PC-3 (cell line): ENCODE data around the gene CRELD1. TPM values are rescaled to one million over a fixed set of nuclear protein-coding genes. Genes with fewer than 3 reads are reported as not detected.

Source experiments
- ATAC-seq: fragments of 200-7000 bp; cut with Tn5 transposase; 2 replicates; pipeline ENCODE4 v1.9.1; 2020; ENCODE audit warnings: mild to moderate bottlenecking, moderate library complexity
- BruUV-seq: library from RNA; stranded (reverse); fragments of 400-500 nt; replicated peaks from 2 replicates; lab custom pipeline; 2021; lab: Mats Ljungman, UMichigan
- CTCF ChIA-PET: fragments of 300-600 bp; sonication (Branson Sonifier 250); formaldehyde crosslinking; loops from one replicate; lab custom pipeline; 2022; ENCODE audit warnings: antibody characterized with exemption; lab: Charles Lee
- POLR2A ChIA-PET: fragments of 300-600 bp; sonication (Branson Sonifier 250); formaldehyde crosslinking; loops from one replicate; lab custom pipeline; 2022; ENCODE audit warnings: antibody characterized with exemption; ENCODE audit not compliant: unreplicated experiment; lab: Charles Lee
- DNase-seq: peaks from one replicate; pipeline ENCODE4 v3.0.0-alpha.2; 2015
- H2AFZ ChIP-seq: fragments of 300-600 bp; sonication (generic); 2 replicates; pipeline ENCODE4 v1.6.0; 2016; ENCODE audit warnings: antibody characterized with exemption, low read length
- H3F3A ChIP-seq: fragments of 300-600 bp; sonication (generic); one replicate; pipeline ENCODE4 v1.6.0; 2017; ENCODE audit warnings: antibody characterized with exemption, low read length, control low read depth, mild to moderate bottlenecking; ENCODE audit not compliant: unreplicated experiment
- H3K27ac ChIP-seq: fragments of 300-600 bp; sonication (generic); 2 replicates; pipeline ENCODE4 v1.5.1; 2016; ENCODE audit warnings: mild to moderate bottlenecking, low read length
- H3K27me3 ChIP-seq: fragments of 300-600 bp; sonication (generic); 2 replicates; pipeline ENCODE4 v1.6.1; 2016; ENCODE audit warnings: low read length, mixed read lengths
- H3K36me3 ChIP-seq: fragments of 300-600 bp; sonication (generic); 2 replicates; pipeline ENCODE4 v1.6.1; 2016; ENCODE audit warnings: low read depth, mixed run types, low read length, mixed read lengths
- H3K4me1 ChIP-seq: fragments of 300-600 bp; sonication (generic); 2 replicates; pipeline ENCODE4 v1.5.1; 2016; ENCODE audit warnings: low read length; ENCODE audit not compliant: insufficient read depth
- H3K4me2 ChIP-seq: fragments of 300-600 bp; sonication (generic); 2 replicates; pipeline ENCODE4 v1.6.0; 2016; ENCODE audit warnings: low read length
- H3K4me3 ChIP-seq: fragments of 300-600 bp; sonication (generic); 2 replicates; pipeline ENCODE4 v1.5.1; 2016; ENCODE audit warnings: mild to moderate bottlenecking, low read length, mixed read lengths
- H3K79me2 ChIP-seq: fragments of 300-600 bp; sonication (generic); 2 replicates; pipeline ENCODE4 v1.6.1; 2017; ENCODE audit warnings: low read length, mixed read lengths
- H3K9ac ChIP-seq: fragments of 300-600 bp; sonication (generic); 2 replicates; pipeline ENCODE4 v1.6.0; 2016; ENCODE audit warnings: mild to moderate bottlenecking, low read length
- H3K9me2 ChIP-seq: fragments of 300-600 bp; sonication (generic); replicated peaks from 2 replicates; pipeline ENCODE4 v1.6.1; 2016; ENCODE audit warnings: mixed run types, low read length, mixed read lengths
- H3K9me3 ChIP-seq: fragments of 300-600 bp; sonication (generic); 2 replicates; pipeline ENCODE4 v1.6.1; 2016; ENCODE audit warnings: low read length, mixed read lengths
- H4K20me1 ChIP-seq: fragments of 300-600 bp; sonication (generic); 2 replicates; pipeline ENCODE4 v1.6.1; 2016; ENCODE audit warnings: low read length, mixed read lengths
- CTCF ChIP-seq: fragments of 300-600 bp; sonication (generic); conservative IDR thresholded peaks from 2 replicates; pipeline ENCODE4 v1.5.1; 2017; ENCODE audit warnings: antibody characterized with exemption, low read depth, mild to moderate bottlenecking, low read length
- EZH2 ChIP-seq: fragments of 300-600 bp; sonication (generic); IDR thresholded peaks from one replicate; pipeline ENCODE4 v1.6.1; 2017; ENCODE audit warnings: antibody characterized with exemption, mild to moderate bottlenecking, low read length; ENCODE audit not compliant: unreplicated experiment
- EZH2phosphoT487 ChIP-seq: fragments of 300-600 bp; sonication (generic); IDR thresholded peaks from 2 replicates; pipeline ENCODE4 v1.6.1; 2018; ENCODE audit warnings: mild to moderate bottlenecking, antibody characterized with exemption, low read length, borderline replicate concordance
- intact Hi-C: fragments of 100-400 bp; cut with micrococcal nuclease; formaldehyde crosslinking; loops from 2 replicates; pipeline ENCODE4 v1.9.0; 2023
- total RNA-seq: library from RNA; depleted of rRNA; stranded (reverse); fragments of >200 nt; gene quantifications from 2 replicates; pipeline ENCODE4 v1.2.3, GENCODE V29; 2014

CRELD1 gene
- total RNA-seq, 1 experiment from 2014 or later = 22.0 TPM

- H3K27me3 ChIP-seq = no peaks in the 10 kb centered on the region
- ATAC-seq = peak; percentile 10
- peak overlapping the region; percentile 74 for H3K4me3 ChIP-seq
- no peaks in the 10 kb centered on the region for H4K20me1 ChIP-seq
- H3F3A ChIP-seq = no peaks in the 10 kb centered on the region
- H3K9me3 ChIP-seq = no peaks in the 10 kb centered on the region
- ChIA-PET POLR2A (no interaction called here), CTCF (interaction anchor here (0.6 to 1.0 kb wide), 3 partner anchors 21 to 70 kb away, joined by 3 to 12 read pairs (median 5); no protein-coding TSS in a partner anchor)
- intact Hi-C loops = loop anchor here (5.0 kb wide), 2 partner anchors 32 to 52 kb away; partner anchors contain the start of gene CIDEC
- peak overlapping the region; percentile 94 for H3K9ac ChIP-seq
- H3K4me2 ChIP-seq = peak overlapping the region; percentile 90
- H3K27ac ChIP-seq = peak overlapping the region; percentile 99
- H3K79me2 ChIP-seq = peaks cover 26% of the 10 kb centered on the region
- peaks cover 67% of the 10 kb centered on the region for H3K4me1 ChIP-seq
- H2AFZ ChIP-seq = peak overlapping the region; percentile 45; the same call in 1 of the 2 replicates
- 0 out of 2 replicates have a peak, but pooled peaks cover 1% of the 10 kb centered on the region for H3K36me3 ChIP-seq
- no peak for DNase-seq
- H3K9me2 ChIP-seq = no peaks in the 10 kb centered on the region
- TF ChIP-seq EZH2phosphoT487 (no peak), CTCF (no peak), EZH2 (no peak)
- TSS peak; percentile 19 for BruUV-seq
Observed at GRCh38 chr3:9914559-9915253, 18.9 kb upstream of the CRELD1 start.

GRCh38 chr3:9915254-9916141 lies 18.1 kb upstream of the CRELD1 start:
- no peak for TF ChIP-seq EZH2phosphoT487
- TF ChIP-seq CTCF = peak; percentile 5; the same call in 1 of the 2 replicates
- no peak for TF ChIP-seq EZH2
- ChIA-PET CTCF (interaction anchor here (0.6 to 1.0 kb wide), 3 partner anchors 21 to 66 kb away, joined by 4 to 12 read pairs (median 5); no protein-coding TSS in a partner anchor), POLR2A (interaction anchor here (0.6 to 1.4 kb wide), 2 partner anchors 18 to 236 kb away, joined by 7 to 25 read pairs; partner anchors contain the start of gene CRELD1)
- H3K4me3 ChIP-seq = peak overlapping the region; percentile 74
- DNase-seq (peak; percentile 78), ATAC-seq (peak; percentile 21)
- no peaks in the 10 kb centered on the region for H4K20me1 ChIP-seq
- no peaks in the 10 kb centered on the region for H3K27me3 ChIP-seq
- peaks cover 67% of the 10 kb centered on the region for H3K4me1 ChIP-seq
- intact Hi-C loops = loop anchor here (1.0 to 5.0 kb wide), 8 partner anchors 17 to 66 kb away; partner anchors contain the start of genes CIDEC and CRELD1
- peak overlapping the region; percentile 94 for H3K9ac ChIP-seq
- no TSS peak for BruUV-seq
- H3K27ac ChIP-seq = peak overlapping the region; percentile 99
- no peaks in the 10 kb centered on the region for H3F3A ChIP-seq
- no peaks in the 10 kb centered on the region for H3K9me3 ChIP-seq
- H2AFZ ChIP-seq = peak overlapping the region; percentile 45
- H3K79me2 ChIP-seq = peaks cover 26% of the 10 kb centered on the region
- no peaks in the 10 kb centered on the region for H3K9me2 ChIP-seq
- 0 out of 2 replicates have a peak, but pooled peaks cover 2% of the 10 kb centered on the region for H3K36me3 ChIP-seq
- H3K4me2 ChIP-seq = peak overlapping the region; percentile 90
